DMS 273 (cell line): Measurements from ENCODE around the gene MGARP.
A peak's percentile ranks its signal among the peaks of the same experiment; 100 is the strongest.
"Not testable (repeated sequence)": the region's sequence is repeated elsewhere in the genome, so short reads cannot be mapped to it uniquely, and the experiment has no call there.

ENCODE experiments used
- DNase-seq: peaks from one replicate; lab custom pipeline; 2025; ENCODE audit not compliant: unreplicated experiment; lab: John Stamatoyannopoulos, UW

MGARP gene

GRCh38 chr4:139279760-139280620 is at the start of gene MGARP:
Gene MGARP (minus strand): TSS chr4:139280225. CDS start chr4:139280158, 67 bp downstream.
- DNase-seq: no peak

GRCh38 chr4:139329665-139330200 is 49.7 kb upstream of the MGARP start:
- DNase-seq: peak; percentile 14

- no peak for DNase-seq
These were observed 44.6 kb upstream of the MGARP start for GRCh38 chr4:139324620-139325019.

- not testable (repeated sequence) for DNase-seq
These were observed 42.5 kb upstream of the MGARP start for GRCh38 chr4:139322541-139322940.

- not testable (repeated sequence) for DNase-seq
These were observed 42.0 kb upstream of the MGARP start for GRCh38 chr4:139322070-139322469.

- DNase-seq: no peak
These were observed 39.5 kb upstream of the MGARP start for GRCh38 chr4:139319571-139319970.

- DNase-seq: no peak
These were observed 37.6 kb upstream of the MGARP start for GRCh38 chr4:139317635-139318034.

GRCh38 chr4:139316733-139317132 is 36.7 kb upstream of the MGARP start:
- DNase-seq: no peak

- no peak for DNase-seq
These were observed 35.2 kb upstream of the MGARP start for GRCh38 chr4:139315221-139315675.

GRCh38 chr4:139314047-139314800 is 34.2 kb upstream of the MGARP start:
- no peak for DNase-seq

GRCh38 chr4:139313414-139313813 is 33.4 kb upstream of the MGARP start:
- not testable (repeated sequence) for DNase-seq

GRCh38 chr4:139312552-139313332 is 32.7 kb upstream of the MGARP start:
- no peak for DNase-seq

GRCh38 chr4:139311909-139312308 is 31.9 kb upstream of the MGARP start:
- no peak for DNase-seq

- DNase-seq: no peak
These were observed 24.9 kb upstream of the MGARP start for GRCh38 chr4:139304920-139305319.

- DNase-seq: peak; percentile 82
These were observed 22.0 kb upstream of the MGARP start, which contains the start of gene NDUFC1 for GRCh38 chr4:139301821-139302611. Gene NDUFC1 (minus strand): TSS chr4:139302477. CDS start chr4:139295798, 6,679 bp downstream.

- peak; percentile 98 for DNase-seq
These were observed 21.2 kb upstream of the MGARP start, which contains the start of gene NAA15 for GRCh38 chr4:139301113-139301820. Gene NAA15 (plus strand): TSS chr4:139301505. CDS start chr4:139301778, 273 bp downstream.

- peak; percentile 51 for DNase-seq
These were observed 20.5 kb upstream of the MGARP start for GRCh38 chr4:139300431-139301112.

GRCh38 chr4:139299536-139299935 is 19.5 kb upstream of the MGARP start:
- DNase-seq: no peak

GRCh38 chr4:139297001-139297410 is 17.0 kb upstream of the MGARP start:
- DNase-seq: no peak
